A549 (cell line): ENCODE measurements around the gene TCEAL8. TPM values are rescaled to one million over a fixed set of nuclear protein-coding genes. Genes with fewer than 3 reads are reported as not detected.
A peak's percentile ranks its signal among the peaks of the same experiment; 100 is the strongest.

Source experiments
- ATAC-seq, 2 experiments: fragments of 200-7000 bp in 1 of 2; fragments of >200 bp in 1 of 2; cut with Nextera tagmentation in 1 of 2; cut with Tn5 transposase in 1 of 2; 3 replicates each; pipeline versions ENCODE4 v1.8.0 to v1.9.1; 2018 to 2020; ENCODE audit warnings: mild to moderate bottlenecking in 1 of 2, moderate library complexity in 1 of 2
- CTCF ChIA-PET: fragments of 300-600 bp; sonication (Branson Sonifier 250); formaldehyde crosslinking; extraction: SDS; loops from one replicate; lab custom pipeline; 2021; ENCODE audit warnings: antibody characterized with exemption, inconsistent platforms; lab: Yijun Ruan, JAX
- POLR2A ChIA-PET: fragments of 350-600 bp; formaldehyde crosslinking; extraction: SDS; loops from one replicate; lab custom pipeline; 2021; ENCODE audit warnings: antibody characterized with exemption, inconsistent platforms; lab: Yijun Ruan, JAX
- DNase-seq, 2 experiments: peaks; one replicate each; pipeline versions ENCODE4 v3.0.0 to v3.0.0-alpha.2; 2011 to 2016; ENCODE audit warnings: low read depth in 1 of 2, low spot score in 1 of 2
- FAIRE-seq: peaks from 2 replicates; lab custom pipeline; 2011; peaks lifted over from hg19 to GRCh38; lab: Jason Lieb, UNC
- H3K27ac ChIP-seq, 2 experiments: fragments of >200 bp; sonication (Bioruptor Twin); formaldehyde crosslinking; 3 replicates each; pipeline ENCODE4 v1.5.1; 2016 to 2017
- H3K4me1 ChIP-seq: fragments of >200 bp; sonication (Bioruptor Twin); formaldehyde crosslinking; 3 replicates; pipeline ENCODE4 v1.6.1; 2016
- H3K4me2 ChIP-seq: fragments of >200 bp; sonication (Bioruptor Twin); formaldehyde crosslinking; 3 replicates; pipeline ENCODE4 v1.6.1; 2016
- H3K4me3 ChIP-seq: fragments of >200 bp; sonication (Bioruptor Twin); formaldehyde crosslinking; 3 replicates; pipeline ENCODE4 v1.5.1; 2016
- H3K9me3 ChIP-seq: fragments of >200 bp; sonication (Bioruptor Twin); formaldehyde crosslinking; 3 replicates; pipeline ENCODE4 v1.6.1; 2016
- BHLHE40 ChIP-seq: IDR thresholded peaks from 2 replicates; pipeline ENCODE4 v1.6.1; 2012; ENCODE audit warnings: low read depth, low read length, inconsistent platforms
- CBX2 ChIP-seq: fragments of 200-600 bp; sonication (generic); IDR thresholded peaks from 2 replicates; pipeline ENCODE4 v1.6.1; 2016; ENCODE audit warnings: low read depth, mild to moderate bottlenecking, borderline replicate concordance
- CBX8 ChIP-seq: fragments of 200-600 bp; sonication (generic); IDR thresholded peaks from 2 replicates; pipeline ENCODE4 v1.6.1; 2016
- CHD2 ChIP-seq: fragments of 150-350 bp; IDR thresholded peaks from 2 replicates; pipeline ENCODE4 v1.6.1; 2014; ENCODE audit warnings: low read length; ENCODE audit not compliant: partially characterized antibody
- CHD4 ChIP-seq: fragments of 200-600 bp; sonication (generic); IDR thresholded peaks from 2 replicates; pipeline ENCODE4 v1.6.1; 2016; ENCODE audit warnings: antibody characterized with exemption, mild to moderate bottlenecking, borderline replicate concordance
- FOSL2 ChIP-seq, 2 experiments: fragments of 450-650 bp in 1 of 2; fragments of >200 bp in 1 of 2; sonication (Bioruptor Twin) in 1 of 2; formaldehyde crosslinking; IDR thresholded peaks; 2 replicates each; pipeline versions ENCODE4 v1.5.0 to v1.6.1; 2016 to 2020; ENCODE audit warnings: mild to moderate bottlenecking in 1 of 2, moderate library complexity in 1 of 2
- FOXS1 ChIP-seq: fragments of 250-450 bp; sonication (Bioruptor Pico); IDR thresholded peaks from 2 replicates; pipeline ENCODE4 v1.5.0; 2020; ENCODE audit warnings: mild to moderate bottlenecking, moderate library complexity
- GATA3 ChIP-seq: IDR thresholded peaks from 2 replicates; pipeline ENCODE4 v1.6.1; 2012; ENCODE audit warnings: borderline replicate concordance
- HDAC2 ChIP-seq: fragments of 200-600 bp; sonication (generic); IDR thresholded peaks from 2 replicates; pipeline ENCODE4 v1.6.1; 2016
- HEYL ChIP-seq: fragments of 250-450 bp; sonication (Bioruptor Pico); IDR thresholded peaks from 2 replicates; pipeline ENCODE4 v1.8.0; 2021; ENCODE audit warnings: mild to moderate bottlenecking, moderate library complexity
- HOXA7 ChIP-seq: fragments of 250-450 bp; sonication (Bioruptor Pico); IDR thresholded peaks from 2 replicates; pipeline ENCODE4 v1.5.0; 2020; ENCODE audit warnings: mild to moderate bottlenecking, moderate library complexity
- JUNB ChIP-seq: fragments of >200 bp; sonication (Bioruptor Twin); formaldehyde crosslinking; IDR thresholded peaks from 2 replicates; pipeline ENCODE4 v1.6.1; 2016
- KDM5A ChIP-seq: fragments of 200-600 bp; sonication (generic); IDR thresholded peaks from 2 replicates; pipeline ENCODE4 v1.6.1; 2016; ENCODE audit warnings: antibody characterized with exemption, mild to moderate bottlenecking
- NR3C1 ChIP-seq: fragments of >200 bp; sonication (Bioruptor Twin); formaldehyde crosslinking; IDR thresholded peaks from 3 replicates; pipeline ENCODE4 v1.6.1; 2017
- PHF8 ChIP-seq: fragments of 200-600 bp; sonication (generic); IDR thresholded peaks from 2 replicates; pipeline ENCODE4 v1.6.1; 2016; ENCODE audit warnings: low read depth, mild to moderate bottlenecking, antibody characterized with exemption, moderate library complexity, borderline replicate concordance
- POLR2A ChIP-seq: IDR thresholded peaks from 2 replicates; pipeline ENCODE4 v1.6.1; 2012; ENCODE audit warnings: mild to moderate bottlenecking, low read length
- POLR2AphosphoS2 ChIP-seq: conservative IDR thresholded peaks from 2 replicates; pipeline ENCODE4 v1.6.1; 2012; ENCODE audit warnings: low read length, improper control_type of control experiment, inconsistent platforms
- RAD21 ChIP-seq, 2 experiments: fragments of >200 bp in 1 of 2; sonication (Bioruptor Twin) in 1 of 2; formaldehyde crosslinking in 1 of 2; IDR thresholded peaks in 1 of 2; conservative IDR thresholded peaks in 1 of 2; 2 replicates in 1 of 2; 3 replicates in 1 of 2; pipeline ENCODE4 v1.6.1; 2012 to 2018; ENCODE audit warnings: inconsistent platforms in 1 of 2
- RCOR1 ChIP-seq: fragments of 150-350 bp; IDR thresholded peaks from 2 replicates; pipeline ENCODE4 v1.6.1; 2014; ENCODE audit warnings: antibody characterized with exemption, low read length, low read depth
- RFX5 ChIP-seq: fragments of 450-650 bp; IDR thresholded peaks from 2 replicates; pipeline ENCODE4 v1.7.1; 2014; ENCODE audit warnings: antibody characterized with exemption, mild to moderate bottlenecking, moderate library complexity
- SREBF2 ChIP-seq: fragments of 450-650 bp; IDR thresholded peaks from 2 replicates; pipeline ENCODE4 v1.6.1; 2014; ENCODE audit warnings: mild to moderate bottlenecking, moderate library complexity
- TFCP2L1 ChIP-seq: fragments of 250-450 bp; sonication (Bioruptor Pico); IDR thresholded peaks from 2 replicates; pipeline ENCODE4 v1.5.0; 2021; ENCODE audit warnings: mild to moderate bottlenecking
- TP53 ChIP-seq: fragments of 250-450 bp; sonication (Bioruptor Pico); IDR thresholded peaks from 2 replicates; pipeline ENCODE4 v1.5.0; 2021; ENCODE audit warnings: mild to moderate bottlenecking, moderate library complexity
- ZC3H11A ChIP-seq: fragments of 450-650 bp; IDR thresholded peaks from 2 replicates; pipeline ENCODE4 v1.6.1; 2014; ENCODE audit warnings: antibody characterized with exemption, mild to moderate bottlenecking
- ZFP36 ChIP-seq: fragments of 450-650 bp; IDR thresholded peaks from 2 replicates; pipeline ENCODE4 v1.6.1; 2014; ENCODE audit warnings: borderline replicate concordance; ENCODE audit not compliant: partially characterized antibody
- ZNF302 ChIP-seq: fragments of 250-450 bp; sonication (Bioruptor Pico); IDR thresholded peaks from 2 replicates; pipeline ENCODE4 v1.9.0; 2021; ENCODE audit warnings: inconsistent platforms, mild to moderate bottlenecking, moderate library complexity
- WGBS: methylation state at CpG from one replicate; pipeline ENCODE4 v1.1.6; 2017; ENCODE audit errors: missing lambda C conversion rate; 5-methylcytosine and 5-hydroxymethylcytosine counted together
- polyA minus RNA-seq: library from RNA; depleted of rRNA, polyadenylated mRNA; stranded (reverse); fragments of >200 nt; gene quantifications from 2 replicates; pipeline ENCODE4 v1.2.3, GENCODE V29; 2011; rRNA and poly(A)+ RNA removed
- polyA plus RNA-seq, 4 experiments: library from polyadenylated mRNA; depleted of rRNA in 3 of 4; stranded (reverse); fragments of >200 nt; fragmentation: RNase III in 1 of 4; extraction: RNeasy Plus Mini Kit Qiagen cat#74134 plus additional on column Dnase treatment in 1 of 4; gene quantifications; 2 replicates in 3 of 4; 3 replicates in 1 of 4; pipeline ENCODE4 v1.2.3, GENCODE V29; 2011 to 2017
- TF ChIP-seq, protein P1 (sequence below): IDR thresholded peaks from 2 replicates; pipeline ENCODE4 v1.6.1; 2012
- TF ChIP-seq, protein P2 (sequence below): fragments of 450-650 bp; IDR thresholded peaks from 2 replicates; pipeline ENCODE4 v1.6.1; 2014; ENCODE audit warnings: antibody characterized with exemption
- TF ChIP-seq, protein P3 (sequence below): fragments of 250-450 bp; sonication (Bioruptor Pico); IDR thresholded peaks from 2 replicates; pipeline ENCODE4 v1.5.0; 2020; ENCODE audit warnings: low read depth, mild to moderate bottlenecking, moderate library complexity
- TF ChIP-seq, protein P4 (sequence below): fragments of 200-600 bp; sonication (generic); IDR thresholded peaks from 2 replicates; pipeline ENCODE4 v1.6.1; 2016; ENCODE audit warnings: antibody characterized with exemption, mild to moderate bottlenecking, moderate library complexity
- TF ChIP-seq, protein P5 (sequence below): IDR thresholded peaks from 2 replicates; pipeline ENCODE4 v1.6.1; 2012; ENCODE audit warnings: low read depth, borderline replicate concordance

TCEAL8 gene, protein sequence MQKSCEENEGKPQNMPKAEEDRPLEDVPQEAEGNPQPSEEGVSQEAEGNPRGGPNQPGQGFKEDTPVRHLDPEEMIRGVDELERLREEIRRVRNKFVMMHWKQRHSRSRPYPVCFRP
- polyA plus RNA-seq (2011; rRNA removed) (41.0 and 59.4 TPM in 2 replicates), polyA plus RNA-seq (2017; fragmentation: RNase III; extraction: RNeasy Plus Mini Kit Qiagen cat#74134 plus additional on column Dnase treatment) (37.1 to 47.9 TPM (median 45.5 TPM) in 3 replicates), polyA minus RNA-seq (3.7 and 4.3 TPM in 2 replicates)
- 9.4 and 9.9 TPM in 2 replicates for polyA plus RNA-seq (2012; cell fraction: cytosol; rRNA removed)
- polyA plus RNA-seq (2012; cell fraction: nucleus; rRNA removed) = 2.0 and 4.4 TPM in 2 replicates

DNA sequence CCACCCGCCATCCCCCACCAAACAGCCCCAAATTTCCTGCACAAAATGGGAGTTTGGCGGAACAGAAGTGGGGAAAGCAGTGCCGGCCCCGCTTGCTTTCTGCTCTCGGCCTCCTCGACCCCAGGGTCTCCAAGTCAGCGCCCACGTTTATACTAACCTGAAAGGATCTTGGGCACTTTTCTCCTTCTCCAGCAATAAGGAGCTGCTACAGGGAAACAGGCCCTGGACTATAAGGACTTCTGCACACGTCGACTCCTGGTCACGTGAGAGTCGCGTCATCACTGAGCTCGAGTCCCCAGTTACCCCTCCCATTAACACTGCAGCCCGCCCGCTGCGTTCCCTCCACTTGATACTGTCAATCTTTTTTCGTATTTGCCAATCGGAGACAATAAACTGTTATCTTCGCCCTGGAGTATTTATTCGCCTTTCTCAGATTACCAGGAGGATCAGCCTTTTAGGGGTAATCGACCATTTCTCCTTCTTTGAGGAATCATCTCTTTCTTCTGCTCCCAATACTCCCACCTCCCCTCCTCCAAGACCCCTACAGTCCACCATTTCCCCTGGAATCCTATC, at the start of gene TCEAL8:
TSS of gene TCEAL8 (minus strand) at position 235 of the 573 bp plus-strand sequence. CDS start 1,176 bp downstream, outside the sequence.
- FAIRE-seq (no peak), ATAC-seq (peak; percentile 92 to 95)
- peak within 1 kb of the TSS; percentile 85 for H3K4me2 ChIP-seq
- no peaks in the 10 kb centered on the region for H3K9me3 ChIP-seq
- CTCF ChIA-PET = interaction anchor here (0.6 kb wide), 1 partner anchor 25 kb away, joined by 3 read pairs; no protein-coding TSS in a partner anchor
- H3K27ac ChIP-seq = peak within 1 kb of the TSS; percentile 75 to 89
- POLR2A ChIA-PET = no interaction called here
- TF ChIP-seq, protein P1, sequence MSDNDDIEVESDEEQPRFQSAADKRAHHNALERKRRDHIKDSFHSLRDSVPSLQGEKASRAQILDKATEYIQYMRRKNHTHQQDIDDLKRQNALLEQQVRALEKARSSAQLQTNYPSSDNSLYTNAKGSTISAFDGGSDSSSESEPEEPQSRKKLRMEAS = peak; percentile 26; the same call in 1 of the 2 replicates
- TF ChIP-seq, protein P2, sequence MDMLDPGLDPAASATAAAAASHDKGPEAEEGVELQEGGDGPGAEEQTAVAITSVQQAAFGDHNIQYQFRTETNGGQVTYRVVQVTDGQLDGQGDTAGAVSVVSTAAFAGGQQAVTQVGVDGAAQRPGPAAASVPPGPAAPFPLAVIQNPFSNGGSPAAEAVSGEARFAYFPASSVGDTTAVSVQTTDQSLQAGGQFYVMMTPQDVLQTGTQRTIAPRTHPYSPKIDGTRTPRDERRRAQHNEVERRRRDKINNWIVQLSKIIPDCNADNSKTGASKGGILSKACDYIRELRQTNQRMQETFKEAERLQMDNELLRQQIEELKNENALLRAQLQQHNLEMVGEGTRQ = peak; percentile 72
- TF ChIP-seq CHD4 (no peak), CBX2 (no peak), TP53 (CRISPR knock-in tag) (no peak), RFX5 (no peak), POLR2A (peak; percentile 31; the same call in 1 of the 2 replicates), HEYL (no peak), SREBF2 (no peak), CHD2 (no peak), CBX8 (no peak), JUNB (no peak), KDM5A (peak; percentile 22; the same call in 1 of the 2 replicates), PHF8 (0 out of 2 replicates have a peak, but pooled peaks have one; percentile 8), HDAC2 (no peak), ZC3H11A (no peak), FOSL2 (IDR thresholded peaks at IDR 0.05) (no peak), FOSL2 (CRISPR knock-in tag; IDR thresholded peaks at IDR 0.05) (no peak), RCOR1 (no peak), NR3C1 (no peak), HOXA7 (no peak), ZFP36 (no peak), POLR2AphosphoS2 (no peak), TFCP2L1 (no peak)
- TF ChIP-seq, protein P3, sequence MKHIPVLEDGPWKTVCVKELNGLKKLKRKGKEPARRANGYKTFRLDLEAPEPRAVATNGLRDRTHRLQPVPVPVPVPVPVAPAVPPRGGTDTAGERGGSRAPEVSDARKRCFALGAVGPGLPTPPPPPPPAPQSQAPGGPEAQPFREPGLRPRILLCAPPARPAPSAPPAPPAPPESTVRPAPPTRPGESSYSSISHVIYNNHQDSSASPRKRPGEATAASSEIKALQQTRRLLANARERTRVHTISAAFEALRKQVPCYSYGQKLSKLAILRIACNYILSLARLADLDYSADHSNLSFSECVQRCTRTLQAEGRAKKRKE = no peak
- TF ChIP-seq, all 56 proteins: peak for 5
- H3K4me1 ChIP-seq = no peaks in the 10 kb centered on the region
- DNase-seq = peak; percentile 58 to 72
- 1% methylated on average over 17 of the region's 22 CpGs for WGBS
- peak within 1 kb of the TSS; percentile 78 for H3K4me3 ChIP-seq

DNA sequence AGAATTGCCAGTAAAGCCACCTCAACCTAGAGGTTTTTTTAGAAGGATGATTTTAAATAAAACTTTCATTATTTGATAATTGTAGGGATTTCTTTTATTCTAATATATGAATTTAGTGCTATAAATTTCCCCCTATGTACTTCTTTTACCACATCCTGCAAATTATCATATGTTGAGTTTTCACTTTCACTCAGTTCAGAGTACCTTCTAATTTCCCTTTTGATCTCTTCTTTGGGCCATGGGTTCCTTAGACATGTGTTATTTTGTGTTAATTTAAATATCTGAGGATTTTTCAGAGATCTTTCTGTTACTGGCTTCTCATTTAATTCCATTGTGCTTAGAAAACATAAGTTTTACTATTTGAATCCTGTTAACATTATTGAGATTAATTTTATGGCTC, 49.8 kb upstream of the TCEAL8 start:
- ATAC-seq = no peak
- FAIRE-seq = no peak
- CTCF ChIA-PET = no interaction called here

More for the DNA sequence above, 49.8 kb upstream of the TCEAL8 start:
- no peak overlapping the region for H3K27ac ChIP-seq
- H3K4me1 ChIP-seq = no peaks in the 10 kb centered on the region
- DNase-seq = no peak
- no peak overlapping the region for H3K4me3 ChIP-seq
- TF ChIP-seq TP53 (CRISPR knock-in tag) (no peak), FOXS1 (CRISPR knock-in tag) (no peak), RAD21 (conservative IDR thresholded peaks at IDR 0.05 in 1 of 2, IDR thresholded peaks at IDR 0.05 in 1 of 2) (no peak), BHLHE40 (no peak), ZNF302 (CRISPR knock-in tag) (no peak), GATA3 (no peak), ZFP36 (no peak), CBX2 (no peak), SREBF2 (no peak)
- TF ChIP-seq, protein P4, sequence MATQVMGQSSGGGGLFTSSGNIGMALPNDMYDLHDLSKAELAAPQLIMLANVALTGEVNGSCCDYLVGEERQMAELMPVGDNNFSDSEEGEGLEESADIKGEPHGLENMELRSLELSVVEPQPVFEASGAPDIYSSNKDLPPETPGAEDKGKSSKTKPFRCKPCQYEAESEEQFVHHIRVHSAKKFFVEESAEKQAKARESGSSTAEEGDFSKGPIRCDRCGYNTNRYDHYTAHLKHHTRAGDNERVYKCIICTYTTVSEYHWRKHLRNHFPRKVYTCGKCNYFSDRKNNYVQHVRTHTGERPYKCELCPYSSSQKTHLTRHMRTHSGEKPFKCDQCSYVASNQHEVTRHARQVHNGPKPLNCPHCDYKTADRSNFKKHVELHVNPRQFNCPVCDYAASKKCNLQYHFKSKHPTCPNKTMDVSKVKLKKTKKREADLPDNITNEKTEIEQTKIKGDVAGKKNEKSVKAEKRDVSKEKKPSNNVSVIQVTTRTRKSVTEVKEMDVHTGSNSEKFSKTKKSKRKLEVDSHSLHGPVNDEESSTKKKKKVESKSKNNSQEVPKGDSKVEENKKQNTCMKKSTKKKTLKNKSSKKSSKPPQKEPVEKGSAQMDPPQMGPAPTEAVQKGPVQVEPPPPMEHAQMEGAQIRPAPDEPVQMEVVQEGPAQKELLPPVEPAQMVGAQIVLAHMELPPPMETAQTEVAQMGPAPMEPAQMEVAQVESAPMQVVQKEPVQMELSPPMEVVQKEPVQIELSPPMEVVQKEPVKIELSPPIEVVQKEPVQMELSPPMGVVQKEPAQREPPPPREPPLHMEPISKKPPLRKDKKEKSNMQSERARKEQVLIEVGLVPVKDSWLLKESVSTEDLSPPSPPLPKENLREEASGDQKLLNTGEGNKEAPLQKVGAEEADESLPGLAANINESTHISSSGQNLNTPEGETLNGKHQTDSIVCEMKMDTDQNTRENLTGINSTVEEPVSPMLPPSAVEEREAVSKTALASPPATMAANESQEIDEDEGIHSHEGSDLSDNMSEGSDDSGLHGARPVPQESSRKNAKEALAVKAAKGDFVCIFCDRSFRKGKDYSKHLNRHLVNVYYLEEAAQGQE = no peak
- TF ChIP-seq, protein P1 = no peak
- TF ChIP-seq, protein P5, sequence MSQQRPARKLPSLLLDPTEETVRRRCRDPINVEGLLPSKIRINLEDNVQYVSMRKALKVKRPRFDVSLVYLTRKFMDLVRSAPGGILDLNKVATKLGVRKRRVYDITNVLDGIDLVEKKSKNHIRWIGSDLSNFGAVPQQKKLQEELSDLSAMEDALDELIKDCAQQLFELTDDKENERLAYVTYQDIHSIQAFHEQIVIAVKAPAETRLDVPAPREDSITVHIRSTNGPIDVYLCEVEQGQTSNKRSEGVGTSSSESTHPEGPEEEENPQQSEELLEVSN = no peak
- POLR2A ChIA-PET = no interaction called here
- no peaks in the 10 kb centered on the region for H3K9me3 ChIP-seq
- H3K4me2 ChIP-seq = no peak overlapping the region
